GM19463 (cell line): ENCODE measurements around the gene HAT1.

Experiments used
- ATAC-seq: cut with Tn5 transposase; IDR thresholded peaks from one replicate; pipeline ENCODE4 v1.9.1; 2021; ENCODE audit warnings: mild to moderate bottlenecking, moderate library complexity; ENCODE audit not compliant: unreplicated experiment

Gene HAT1

GRCh38 chr2:171913517-171913916 lies 8.7 kb upstream of the HAT1 start:
- no peak for ATAC-seq

GRCh38 chr2:171919453-171919852 lies 2.8 kb upstream of the HAT1 start:
- ATAC-seq: no peak

GRCh38 chr2:171921970-171922229 lies 361 bp upstream of the HAT1 start:
- no peak for ATAC-seq

GRCh38 chr2:171923206-171923605 lies 945 bp downstream of the HAT1 start:
- no peak for ATAC-seq

- ATAC-seq: no peak
Measured at GRCh38 chr2:171924170-171924942, 2.1 kb downstream of the HAT1 start.

- ATAC-seq: no peak
Measured at GRCh38 chr2:171930385-171930784, 8.1 kb downstream of the HAT1 start.

GRCh38 chr2:171939058-171939742 lies 16.9 kb downstream of the HAT1 start:
- no peak for ATAC-seq

- ATAC-seq: no peak
Measured at GRCh38 chr2:171939743-171940071, 17.4 kb downstream of the HAT1 start.

- no peak for ATAC-seq
Measured at GRCh38 chr2:171941316-171941699, 19.0 kb downstream of the HAT1 start.

GRCh38 chr2:171943869-171944268 lies 21.6 kb downstream of the HAT1 start:
- no peak for ATAC-seq

- ATAC-seq: no peak
Measured at GRCh38 chr2:171952276-171952675, 30.0 kb downstream of the HAT1 start.

GRCh38 chr2:171952748-171953147 lies 30.5 kb downstream of the HAT1 start:
- no peak for ATAC-seq

- no peak for ATAC-seq
Measured at GRCh38 chr2:171956135-171956825, 34.0 kb downstream of the HAT1 start.

- no peak for ATAC-seq
Measured at GRCh38 chr2:171957061-171957460, 34.8 kb downstream of the HAT1 start.

- ATAC-seq: no peak
Measured at GRCh38 chr2:171958475-171958874, 36.2 kb downstream of the HAT1 start.

- no peak for ATAC-seq
Measured at GRCh38 chr2:171959998-171960397, 37.7 kb downstream of the HAT1 start.

GRCh38 chr2:171960570-171960969 lies 38.3 kb downstream of the HAT1 start:
- ATAC-seq: no peak

GRCh38 chr2:171963198-171963597 lies 40.9 kb downstream of the HAT1 start:
- no peak for ATAC-seq

- no peak for ATAC-seq
Measured at GRCh38 chr2:171964308-171964707, 42.0 kb downstream of the HAT1 start.

- ATAC-seq: no peak
Measured at GRCh38 chr2:171965238-171965637, 43.0 kb downstream of the HAT1 start.

- ATAC-seq: no peak
Measured at GRCh38 chr2:171965661-171966060, 43.4 kb downstream of the HAT1 start.

- ATAC-seq: no peak
Measured at GRCh38 chr2:171966235-171966634, 44.0 kb downstream of the HAT1 start.
